Measurements from ENCODE around the gene GNAQ. TPM values are rescaled to one million over a fixed set of nuclear protein-coding genes. Genes with fewer than 3 reads are reported as not detected.

The GNAQ gene
- total RNA-seq, 1 experiment from 2014 or later: 55.5 TPM

DNA sequence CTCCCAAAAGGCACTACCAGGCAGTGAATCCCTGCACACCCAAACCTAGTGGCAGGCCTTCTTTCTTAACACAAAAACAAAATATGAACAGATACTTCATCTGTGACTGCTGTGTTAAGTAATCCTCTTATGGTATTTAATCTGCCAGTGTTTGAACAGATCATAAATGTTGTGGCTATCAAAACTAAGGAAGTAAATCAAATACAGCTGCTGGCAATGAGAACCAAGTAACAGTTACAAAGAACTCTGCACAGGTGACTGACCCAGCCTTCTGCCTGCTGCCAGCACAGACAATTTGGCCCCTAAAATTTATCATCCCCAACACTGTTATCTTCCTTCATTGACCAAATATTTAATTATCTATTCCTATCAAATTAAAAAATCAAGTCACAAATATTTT, 78.0 kb downstream of the GNAQ start:
- Mint-ChIP-seq H3K36me3 (no peaks in the 10 kb centered on the region), H3K9me3 (no peaks in the 10 kb centered on the region), H3K4me1 (peaks cover 84% of the 10 kb centered on the region), H3K27ac (peak overlapping the region; percentile 16; the same call in 1 of the 2 replicates), H3K27me3 (ENCODE audit: low read depth) (no peaks in the 10 kb centered on the region), H3K4me3 (no peak overlapping the region)
- no peak for ATAC-seq
- TF ChIP-seq SMAD3 (CRISPR knock-in tag; IDR thresholded peaks at IDR 0.05; ENCODE audit: borderline replicate concordance) (no peak), OVOL2 (CRISPR knock-in tag; IDR thresholded peaks at IDR 0.05; ENCODE audit: borderline replicate concordance) (no peak), E2F4 (CRISPR knock-in tag; IDR thresholded peaks at IDR 0.05; ENCODE audit: borderline replicate concordance, low read depth) (no peak), FOXP1 (CRISPR knock-in tag; IDR thresholded peaks at IDR 0.05; ENCODE audit: borderline replicate concordance) (no peak), NR3C1 (CRISPR knock-in tag; conservative IDR thresholded peaks at IDR 0.05; ENCODE audit: low read depth) (no peak)
- TF ChIP-seq, protein P1, sequence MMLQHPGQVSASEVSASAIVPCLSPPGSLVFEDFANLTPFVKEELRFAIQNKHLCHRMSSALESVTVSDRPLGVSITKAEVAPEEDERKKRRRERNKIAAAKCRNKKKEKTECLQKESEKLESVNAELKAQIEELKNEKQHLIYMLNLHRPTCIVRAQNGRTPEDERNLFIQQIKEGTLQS (CRISPR knock-in tag; conservative IDR thresholded peaks at IDR 0.05): no peak
- CTCF ChIA-PET: interaction anchor here (1.1 kb wide), 1 partner anchor 82 kb away, joined by 3 read pairs; no protein-coding TSS in a partner anchor
- POLR2A ChIA-PET: no interaction called here
- DNase-seq (ENCODE audit: low spot score): no peak

DNA sequence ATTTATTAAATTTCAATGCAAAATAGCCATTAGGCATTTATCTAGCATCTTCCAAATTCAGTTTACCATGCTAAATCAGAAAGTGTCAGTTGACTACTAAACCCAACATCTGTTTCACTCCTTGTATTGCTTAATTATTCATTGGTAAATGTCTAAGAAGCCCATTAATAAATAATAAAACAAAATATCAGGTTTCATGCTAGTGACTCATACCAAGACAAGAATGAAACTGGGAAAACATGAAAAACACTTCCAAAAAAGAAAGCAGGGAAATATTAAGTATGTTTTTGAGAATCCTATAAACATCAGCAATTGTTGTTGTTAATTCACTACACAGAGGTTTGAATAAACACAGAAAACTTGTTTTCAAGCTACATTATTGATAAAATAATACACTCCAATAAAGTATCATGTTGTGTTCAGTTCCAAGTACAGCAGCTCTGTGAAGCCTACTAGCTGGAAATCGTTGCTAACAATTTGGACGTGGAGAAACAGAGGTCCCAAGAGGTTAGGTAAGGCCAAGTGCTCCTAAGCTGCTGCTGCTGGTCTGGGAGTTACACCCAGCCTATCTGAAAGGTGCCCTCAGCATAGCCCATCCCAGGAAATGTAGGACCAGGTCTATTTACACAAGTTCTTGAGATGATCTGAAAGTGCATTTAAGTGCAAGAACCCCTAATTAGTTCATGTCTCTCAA, 78.8 kb downstream of the GNAQ start:
- Mint-ChIP-seq H3K4me3 (no peak overlapping the region), H3K4me1 (peaks cover 79% of the 10 kb centered on the region), H3K27ac (peak overlapping the region; percentile 16; the same call in 1 of the 2 replicates), H3K9me3 (no peaks in the 10 kb centered on the region), H3K27me3 (ENCODE audit: low read depth) (no peaks in the 10 kb centered on the region), H3K36me3 (no peaks in the 10 kb centered on the region)
- ChIA-PET POLR2A (no interaction called here), CTCF (interaction anchor here (0.7 kb wide), 1 partner anchor 25 kb away, joined by 3 read pairs; no protein-coding TSS in a partner anchor)
- ATAC-seq (no peak), DNase-seq (ENCODE audit: low spot score) (no peak)
- TF ChIP-seq, protein P2, sequence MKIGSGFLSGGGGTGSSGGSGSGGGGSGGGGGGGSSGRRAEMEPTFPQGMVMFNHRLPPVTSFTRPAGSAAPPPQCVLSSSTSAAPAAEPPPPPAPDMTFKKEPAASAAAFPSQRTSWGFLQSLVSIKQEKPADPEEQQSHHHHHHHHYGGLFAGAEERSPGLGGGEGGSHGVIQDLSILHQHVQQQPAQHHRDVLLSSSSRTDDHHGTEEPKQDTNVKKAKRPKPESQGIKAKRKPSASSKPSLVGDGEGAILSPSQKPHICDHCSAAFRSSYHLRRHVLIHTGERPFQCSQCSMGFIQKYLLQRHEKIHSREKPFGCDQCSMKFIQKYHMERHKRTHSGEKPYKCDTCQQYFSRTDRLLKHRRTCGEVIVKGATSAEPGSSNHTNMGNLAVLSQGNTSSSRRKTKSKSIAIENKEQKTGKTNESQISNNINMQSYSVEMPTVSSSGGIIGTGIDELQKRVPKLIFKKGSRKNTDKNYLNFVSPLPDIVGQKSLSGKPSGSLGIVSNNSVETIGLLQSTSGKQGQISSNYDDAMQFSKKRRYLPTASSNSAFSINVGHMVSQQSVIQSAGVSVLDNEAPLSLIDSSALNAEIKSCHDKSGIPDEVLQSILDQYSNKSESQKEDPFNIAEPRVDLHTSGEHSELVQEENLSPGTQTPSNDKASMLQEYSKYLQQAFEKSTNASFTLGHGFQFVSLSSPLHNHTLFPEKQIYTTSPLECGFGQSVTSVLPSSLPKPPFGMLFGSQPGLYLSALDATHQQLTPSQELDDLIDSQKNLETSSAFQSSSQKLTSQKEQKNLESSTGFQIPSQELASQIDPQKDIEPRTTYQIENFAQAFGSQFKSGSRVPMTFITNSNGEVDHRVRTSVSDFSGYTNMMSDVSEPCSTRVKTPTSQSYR (CRISPR knock-in tag; IDR thresholded peaks at IDR 0.05): no peak
- no peak for TF ChIP-seq NFE2L1 (CRISPR knock-in tag; IDR thresholded peaks at IDR 0.05)
- no peak for TF ChIP-seq ATF1 (CRISPR knock-in tag; IDR thresholded peaks at IDR 0.05)
- TF ChIP-seq JUN (CRISPR knock-in tag; IDR thresholded peaks at IDR 0.05): no peak
- TF ChIP-seq FOXP1 (CRISPR knock-in tag; IDR thresholded peaks at IDR 0.05; ENCODE audit: borderline replicate concordance): no peak
- TF ChIP-seq, protein P3, sequence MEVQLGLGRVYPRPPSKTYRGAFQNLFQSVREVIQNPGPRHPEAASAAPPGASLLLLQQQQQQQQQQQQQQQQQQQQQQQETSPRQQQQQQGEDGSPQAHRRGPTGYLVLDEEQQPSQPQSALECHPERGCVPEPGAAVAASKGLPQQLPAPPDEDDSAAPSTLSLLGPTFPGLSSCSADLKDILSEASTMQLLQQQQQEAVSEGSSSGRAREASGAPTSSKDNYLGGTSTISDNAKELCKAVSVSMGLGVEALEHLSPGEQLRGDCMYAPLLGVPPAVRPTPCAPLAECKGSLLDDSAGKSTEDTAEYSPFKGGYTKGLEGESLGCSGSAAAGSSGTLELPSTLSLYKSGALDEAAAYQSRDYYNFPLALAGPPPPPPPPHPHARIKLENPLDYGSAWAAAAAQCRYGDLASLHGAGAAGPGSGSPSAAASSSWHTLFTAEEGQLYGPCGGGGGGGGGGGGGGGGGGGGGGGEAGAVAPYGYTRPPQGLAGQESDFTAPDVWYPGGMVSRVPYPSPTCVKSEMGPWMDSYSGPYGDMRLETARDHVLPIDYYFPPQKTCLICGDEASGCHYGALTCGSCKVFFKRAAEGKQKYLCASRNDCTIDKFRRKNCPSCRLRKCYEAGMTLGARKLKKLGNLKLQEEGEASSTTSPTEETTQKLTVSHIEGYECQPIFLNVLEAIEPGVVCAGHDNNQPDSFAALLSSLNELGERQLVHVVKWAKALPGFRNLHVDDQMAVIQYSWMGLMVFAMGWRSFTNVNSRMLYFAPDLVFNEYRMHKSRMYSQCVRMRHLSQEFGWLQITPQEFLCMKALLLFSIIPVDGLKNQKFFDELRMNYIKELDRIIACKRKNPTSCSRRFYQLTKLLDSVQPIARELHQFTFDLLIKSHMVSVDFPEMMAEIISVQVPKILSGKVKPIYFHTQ (CRISPR knock-in tag; IDR thresholded peaks at IDR 0.05): no peak
- TF ChIP-seq CTCF (IDR thresholded peaks at IDR 0.05): no peak
- TF ChIP-seq FOXJ3 (CRISPR knock-in tag; IDR thresholded peaks at IDR 0.05; ENCODE audit: borderline replicate concordance): no peak
- TF ChIP-seq, protein P4, sequence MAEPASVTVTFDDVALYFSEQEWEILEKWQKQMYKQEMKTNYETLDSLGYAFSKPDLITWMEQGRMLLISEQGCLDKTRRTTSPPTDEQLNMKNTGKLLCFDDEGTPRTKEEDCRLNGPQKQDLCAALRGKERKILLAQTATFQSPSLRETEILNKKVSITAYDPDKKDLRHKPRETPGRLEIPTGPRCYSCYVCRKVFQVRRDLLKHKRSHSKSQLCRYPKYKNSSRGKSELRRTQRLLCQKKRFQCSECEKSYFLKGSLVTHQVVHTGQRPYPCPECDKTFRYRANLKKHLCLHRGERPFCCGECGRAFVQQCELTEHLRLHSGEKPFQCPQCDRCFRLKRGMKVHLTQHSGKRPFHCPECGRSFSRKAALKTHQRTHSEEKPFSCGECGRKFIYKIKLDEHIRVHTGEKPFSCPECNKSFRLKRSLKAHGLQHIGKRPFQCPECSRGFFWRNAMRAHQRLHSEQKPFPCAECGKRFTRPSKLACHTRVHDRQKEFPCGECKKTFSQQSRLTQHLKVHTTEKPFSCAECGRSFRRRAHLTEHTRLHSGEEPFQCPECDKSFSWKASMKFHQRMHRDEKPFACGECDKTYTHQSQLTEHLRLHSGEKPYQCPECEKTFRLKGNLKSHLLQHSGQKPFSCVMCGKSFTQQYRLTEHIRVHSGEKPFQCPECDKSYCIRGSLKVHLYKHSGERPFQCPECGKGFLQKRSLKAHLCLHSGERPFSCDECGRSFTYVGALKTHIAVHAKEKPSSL (CRISPR knock-in tag; conservative IDR thresholded peaks at IDR 0.05): no peak
- no peak for TF ChIP-seq SP1 (CRISPR knock-in tag; conservative IDR thresholded peaks at IDR 0.05)
- TF ChIP-seq PREB (CRISPR knock-in tag; IDR thresholded peaks at IDR 0.05; ENCODE audit: borderline replicate concordance): no peak
- TF ChIP-seq ZMAT4 (CRISPR knock-in tag; IDR thresholded peaks at IDR 0.05): no peak
- no peak for TF ChIP-seq HMGA2 (CRISPR knock-in tag; IDR thresholded peaks at IDR 0.05)
- no peak for TF ChIP-seq CDX4 (CRISPR knock-in tag; IDR thresholded peaks at IDR 0.05; ENCODE audit: borderline replicate concordance)
- TF ChIP-seq NR3C1 (CRISPR knock-in tag; conservative IDR thresholded peaks at IDR 0.05; ENCODE audit: low read depth): no peak

All from WTC11 (cell line).